Esophagus squamous epithelium (tissue), 4 donors: ENCODE measurements around the gene NCKAP5L.

Experiments used
- CTCF ChIP-seq, 6 experiments: fragments of 450-650 bp in 4 of 6; fragments of 200-600 bp in 2 of 6; sonication (generic) in 2 of 6; IDR thresholded peaks; one replicate each; pipeline ENCODE4 v1.5.1; 2016 to 2019; ENCODE audit warnings: antibody characterized with exemption in 6 of 6, mild to moderate bottlenecking in 4 of 6, moderate library complexity in 4 of 6
- POLR2A ChIP-seq, 4 donors: fragments of 450-650 bp; IDR thresholded peaks; one replicate each; pipeline ENCODE4 v1.6.1; 2017; ENCODE audit warnings: antibody characterized with exemption in 4 of 4, mild to moderate bottlenecking in 4 of 4, moderate library complexity in 3 of 4

- TF ChIP-seq POLR2A (IDR thresholded peaks at IDR 0.05): no peak
- TF ChIP-seq CTCF (IDR thresholded peaks at IDR 0.05): no peak
Observed at GRCh38 chr12:49809906-49810389, 18.3 kb downstream of the NCKAP5L start.
